Hepatocyte (in vitro differentiated cells): ENCODE data around the gene LRRC66.

Experiments used
- EZH2 ChIP-seq: fragments of 200-600 bp; sonication (generic); IDR thresholded peaks from 2 replicates; pipeline ENCODE4 v1.6.1; 2016; ENCODE audit warnings: antibody characterized with exemption, mild to moderate bottlenecking, borderline replicate concordance
- TF ChIP-seq, protein P1 (sequence below): fragments of 200-600 bp; sonication (generic); IDR thresholded peaks from 2 replicates; pipeline ENCODE4 v1.5.1; 2016; ENCODE audit warnings: antibody characterized with exemption, mild to moderate bottlenecking; ENCODE audit not compliant: poor library complexity

DNA sequence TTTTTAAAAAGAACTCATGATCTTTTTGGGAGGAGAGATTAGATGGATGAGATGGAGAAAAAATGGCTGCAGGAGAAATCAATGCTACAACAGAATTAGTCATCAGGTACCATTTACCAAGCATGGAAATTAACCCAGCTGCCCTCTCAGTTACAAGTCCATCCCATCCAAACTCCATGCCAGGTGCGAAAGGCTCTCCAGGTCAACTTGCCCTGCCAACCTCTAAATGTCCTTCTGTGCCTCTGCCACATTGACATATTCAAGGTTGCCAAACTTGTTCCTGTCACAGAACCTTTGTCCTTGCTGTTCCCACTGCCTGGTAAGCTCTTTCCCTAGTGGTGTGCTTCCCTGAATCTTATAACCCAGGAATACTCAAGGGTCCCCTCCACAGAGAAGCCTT lies 38.1 kb upstream of the LRRC66 start:
- TF ChIP-seq, protein P1, sequence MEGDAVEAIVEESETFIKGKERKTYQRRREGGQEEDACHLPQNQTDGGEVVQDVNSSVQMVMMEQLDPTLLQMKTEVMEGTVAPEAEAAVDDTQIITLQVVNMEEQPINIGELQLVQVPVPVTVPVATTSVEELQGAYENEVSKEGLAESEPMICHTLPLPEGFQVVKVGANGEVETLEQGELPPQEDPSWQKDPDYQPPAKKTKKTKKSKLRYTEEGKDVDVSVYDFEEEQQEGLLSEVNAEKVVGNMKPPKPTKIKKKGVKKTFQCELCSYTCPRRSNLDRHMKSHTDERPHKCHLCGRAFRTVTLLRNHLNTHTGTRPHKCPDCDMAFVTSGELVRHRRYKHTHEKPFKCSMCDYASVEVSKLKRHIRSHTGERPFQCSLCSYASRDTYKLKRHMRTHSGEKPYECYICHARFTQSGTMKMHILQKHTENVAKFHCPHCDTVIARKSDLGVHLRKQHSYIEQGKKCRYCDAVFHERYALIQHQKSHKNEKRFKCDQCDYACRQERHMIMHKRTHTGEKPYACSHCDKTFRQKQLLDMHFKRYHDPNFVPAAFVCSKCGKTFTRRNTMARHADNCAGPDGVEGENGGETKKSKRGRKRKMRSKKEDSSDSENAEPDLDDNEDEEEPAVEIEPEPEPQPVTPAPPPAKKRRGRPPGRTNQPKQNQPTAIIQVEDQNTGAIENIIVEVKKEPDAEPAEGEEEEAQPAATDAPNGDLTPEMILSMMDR = no peak
- TF ChIP-seq EZH2 = no peak
